NCI-H748 (cell line): ENCODE measurements around the gene HCN2.

Experiments used
- DNase-seq: peaks from one replicate; lab custom pipeline; 2025; ENCODE audit not compliant: unreplicated experiment; lab: John Stamatoyannopoulos, UW

Gene HCN2

DNA sequence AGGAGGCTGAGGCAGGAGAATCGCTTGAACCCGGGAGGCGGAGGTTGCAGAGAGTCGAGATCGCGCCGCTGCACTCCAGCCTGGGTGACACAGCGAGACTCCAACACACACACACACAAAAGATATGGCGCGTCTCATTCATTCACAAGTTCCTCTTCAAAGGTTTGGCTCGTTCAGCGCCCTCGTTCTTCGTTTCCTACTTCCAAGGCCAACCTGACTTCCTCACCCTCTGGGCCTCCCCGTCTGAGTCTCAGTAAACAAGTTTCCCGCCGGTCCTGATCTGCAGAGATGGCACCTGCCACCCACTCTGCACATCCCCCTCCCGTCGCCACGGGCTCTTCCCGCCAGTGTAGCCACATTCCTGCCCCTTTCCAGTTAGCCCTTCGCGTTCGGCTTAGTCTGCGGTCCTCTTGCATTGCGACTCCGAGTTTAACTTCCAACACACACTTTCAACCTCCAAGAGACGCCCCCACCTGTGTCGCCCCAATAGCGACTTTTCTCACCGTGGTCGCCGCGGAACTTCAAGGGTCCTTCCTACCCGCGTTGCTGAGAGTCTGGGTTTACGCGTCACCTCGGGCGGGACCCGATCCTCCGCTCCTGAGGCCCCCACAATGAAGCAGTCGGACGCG is 18.6 kb upstream of the HCN2 start:
- DNase-seq: peak; percentile 82

DNA sequence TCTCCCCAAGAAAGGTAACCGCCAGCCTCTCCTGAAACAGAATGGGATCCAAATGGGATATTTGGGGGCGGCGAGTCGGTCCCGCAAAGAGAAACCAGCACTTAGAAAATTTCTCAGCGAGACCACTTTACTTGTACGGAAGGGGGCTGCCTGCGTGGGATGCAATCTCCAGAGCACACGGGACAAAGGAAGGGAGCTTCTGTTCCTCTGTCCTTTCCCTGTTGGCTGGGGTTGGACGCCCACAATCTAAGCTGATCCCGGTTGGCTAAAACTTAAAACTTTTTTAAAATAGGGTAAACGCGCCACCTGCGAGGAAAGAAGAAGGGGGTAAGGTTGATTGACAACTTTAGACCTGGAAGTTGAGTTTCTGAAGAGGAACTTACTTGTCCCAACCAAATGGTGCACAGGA is 18.1 kb upstream of the HCN2 start:
- DNase-seq: peak; percentile 58

DNA sequence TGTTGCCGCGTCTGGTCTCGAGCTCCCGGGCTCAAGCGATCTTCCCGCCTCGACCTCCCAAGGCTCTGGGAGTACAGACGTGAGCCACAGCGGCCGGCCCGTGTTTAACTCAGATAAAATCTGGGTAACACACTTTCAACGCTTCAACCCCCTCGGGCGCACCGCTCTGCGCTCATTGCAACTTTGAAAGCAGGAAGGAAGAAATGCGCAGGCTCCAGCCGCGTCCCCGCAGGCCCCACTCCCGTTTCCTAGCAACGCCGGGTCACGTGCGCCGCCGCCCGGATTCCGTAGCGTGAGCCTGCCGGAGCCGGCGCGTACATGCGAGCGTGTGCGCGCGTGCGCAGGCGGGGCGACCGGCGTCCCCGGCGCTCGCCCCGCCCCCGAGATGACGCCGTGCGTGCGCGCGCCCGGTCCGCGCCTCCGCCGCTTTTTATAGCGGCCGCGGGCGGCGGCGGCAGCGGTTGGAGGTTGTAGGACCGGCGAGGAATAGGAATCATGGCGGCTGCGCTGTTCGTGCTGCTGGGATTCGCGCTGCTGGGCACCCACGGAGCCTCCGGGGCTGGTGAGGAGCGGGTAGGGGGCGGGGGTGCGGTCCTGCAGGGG is 17.4 kb upstream of the HCN2 start, which contains the start of gene BSG:
Gene BSG, plus strand, starts transcription at position 457 of the 603 bp plus-strand sequence. Its CDS starts 39 bp downstream, at position 496.
- peak; percentile 96 for DNase-seq

DNA sequence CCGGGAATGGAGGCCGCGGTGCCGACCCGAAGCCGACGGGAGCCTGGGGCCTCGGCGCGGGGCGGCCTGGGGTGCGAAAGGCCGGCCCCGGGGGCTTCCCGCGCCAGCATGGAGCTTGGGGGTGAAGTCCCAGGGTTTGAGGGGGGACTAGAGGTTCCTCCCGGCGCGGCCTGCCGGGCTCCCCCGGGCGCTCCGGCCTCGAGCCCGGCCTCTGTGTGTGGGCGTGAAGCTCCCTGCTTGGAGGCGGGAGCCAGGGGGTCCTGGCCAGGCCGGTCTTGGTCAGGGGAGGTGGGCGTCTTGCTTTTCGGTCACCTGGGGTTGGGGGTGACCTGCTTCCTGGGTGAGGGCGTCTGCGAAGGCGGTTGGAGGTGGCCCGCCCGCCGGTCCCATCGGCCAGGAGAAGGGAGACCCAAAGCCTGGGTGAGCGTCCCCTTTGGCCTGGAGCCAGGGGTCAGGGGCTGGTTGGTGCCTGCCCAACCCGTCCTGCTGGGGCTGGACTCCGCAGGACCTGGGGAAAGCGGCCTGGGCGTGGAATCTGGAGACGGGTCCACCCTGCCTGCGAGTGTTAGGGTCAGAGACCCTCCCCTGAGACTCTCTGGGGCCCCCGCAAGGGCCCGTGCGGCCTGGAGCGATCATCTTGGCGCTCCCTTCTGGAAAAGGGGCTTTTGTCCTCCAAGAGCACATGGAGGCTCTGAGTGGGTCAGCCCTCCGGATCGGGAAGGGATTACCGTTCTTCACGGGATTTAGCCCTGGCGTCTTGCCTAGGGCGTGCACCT is 16.8 kb upstream of the HCN2 start:
- peak; percentile 37 for DNase-seq

DNA sequence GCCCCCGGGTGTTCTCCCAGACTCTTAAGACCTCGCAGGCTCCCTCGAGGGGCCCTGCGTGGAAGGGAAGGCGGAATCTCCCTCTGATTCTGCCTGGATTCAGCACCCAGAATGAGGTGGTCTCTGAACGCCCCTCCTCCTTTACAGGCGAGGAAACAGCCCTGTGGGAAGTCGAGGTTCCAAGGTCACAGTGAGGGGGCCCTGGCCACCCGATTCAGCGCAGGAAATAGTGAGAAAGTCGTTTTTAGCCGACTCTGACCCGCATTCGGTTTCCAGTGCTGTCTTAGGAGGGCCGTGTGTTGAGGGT is 16.2 kb upstream of the HCN2 start:
- no peak for DNase-seq

DNA sequence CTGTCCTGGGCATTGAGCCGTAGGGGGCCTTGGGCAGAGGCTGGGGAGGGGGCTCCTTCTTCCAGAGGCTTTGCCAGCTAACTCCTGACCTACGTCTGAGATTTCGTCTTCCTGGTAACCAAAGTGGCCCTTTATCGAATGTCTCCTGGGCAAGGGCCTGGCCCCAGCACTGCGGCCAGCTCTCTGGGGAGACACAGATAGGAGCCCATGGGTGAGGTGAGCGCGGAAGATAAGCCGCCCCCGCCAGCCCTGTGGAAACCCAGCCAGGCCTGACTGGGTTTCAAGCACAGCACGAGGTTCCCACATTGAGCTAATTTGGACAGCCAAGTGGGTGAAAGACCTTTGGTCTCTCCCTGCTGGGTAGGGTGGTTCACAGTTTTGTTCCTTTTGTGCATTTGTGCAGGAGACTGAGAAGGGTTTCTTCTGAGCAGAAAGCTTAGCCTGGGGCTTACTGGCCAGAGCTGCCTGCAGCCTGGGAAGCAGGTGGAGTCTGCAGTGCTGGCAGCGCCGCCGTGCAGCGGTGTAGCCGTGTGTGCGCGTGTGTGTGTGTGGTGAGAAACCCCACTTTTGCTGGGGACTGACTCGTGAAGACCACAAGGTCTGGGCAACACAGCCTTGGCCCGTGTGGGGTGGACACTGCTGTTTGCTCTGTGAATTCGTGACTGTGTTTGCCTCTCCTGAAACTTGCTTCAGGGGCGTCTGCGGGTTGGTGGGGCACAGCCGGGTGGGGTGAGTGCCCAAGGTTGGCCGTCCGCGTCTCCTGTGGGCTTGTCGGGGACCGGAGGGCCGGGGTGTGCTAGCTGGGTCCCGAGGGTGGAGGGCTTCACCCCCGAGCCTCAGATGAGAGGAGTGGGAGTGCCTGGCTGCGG is 14.8 kb upstream of the HCN2 start:
- no peak for DNase-seq

DNA sequence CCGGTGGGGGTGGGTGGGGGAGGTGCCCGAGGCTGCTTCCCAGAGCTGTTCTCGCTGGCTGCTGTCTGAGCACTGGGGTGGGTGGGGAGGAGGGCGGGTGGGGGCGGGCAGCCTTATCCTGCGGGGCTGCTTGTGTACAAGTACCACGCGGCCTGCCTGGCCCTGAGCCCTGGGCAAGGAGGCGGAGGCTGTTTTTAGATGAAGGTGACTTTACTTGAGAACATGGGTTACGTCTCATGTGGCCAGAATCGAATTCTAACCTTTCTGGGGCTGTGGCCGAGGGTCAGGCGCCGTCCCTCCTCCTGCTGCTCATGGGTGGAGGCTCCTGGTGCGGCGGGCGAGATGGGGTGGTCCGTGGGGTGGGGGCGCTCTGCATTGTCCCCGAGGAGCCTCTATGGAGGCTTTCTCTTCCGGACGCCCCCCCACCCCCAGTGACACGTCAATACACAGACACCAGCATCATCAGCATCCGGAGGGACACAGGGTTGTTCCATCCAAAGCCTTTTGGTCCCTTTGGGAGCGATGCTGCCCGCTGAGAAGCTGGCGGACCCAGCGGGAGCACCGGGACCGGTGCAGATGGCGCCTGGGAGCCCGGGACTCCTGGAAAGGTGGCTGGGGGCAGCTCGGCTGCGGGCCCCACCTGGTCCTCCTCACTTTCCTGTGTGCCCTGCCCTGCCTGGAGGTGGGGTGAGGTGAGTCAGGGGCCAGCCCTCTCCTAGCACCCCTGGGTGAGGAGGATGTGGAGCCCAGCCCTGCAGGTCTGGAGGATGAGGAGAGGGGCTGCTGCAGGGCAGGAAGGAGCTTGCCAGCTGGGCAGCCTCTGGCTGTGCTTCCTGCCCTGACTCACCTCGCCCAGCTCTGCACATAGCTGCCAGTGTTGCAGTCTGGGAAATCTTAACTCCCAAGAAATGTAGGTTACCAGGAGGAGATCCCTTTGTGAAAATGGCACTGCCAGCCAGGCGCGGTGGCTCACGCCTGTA is 13.9 kb upstream of the HCN2 start:
- no peak for DNase-seq

DNA sequence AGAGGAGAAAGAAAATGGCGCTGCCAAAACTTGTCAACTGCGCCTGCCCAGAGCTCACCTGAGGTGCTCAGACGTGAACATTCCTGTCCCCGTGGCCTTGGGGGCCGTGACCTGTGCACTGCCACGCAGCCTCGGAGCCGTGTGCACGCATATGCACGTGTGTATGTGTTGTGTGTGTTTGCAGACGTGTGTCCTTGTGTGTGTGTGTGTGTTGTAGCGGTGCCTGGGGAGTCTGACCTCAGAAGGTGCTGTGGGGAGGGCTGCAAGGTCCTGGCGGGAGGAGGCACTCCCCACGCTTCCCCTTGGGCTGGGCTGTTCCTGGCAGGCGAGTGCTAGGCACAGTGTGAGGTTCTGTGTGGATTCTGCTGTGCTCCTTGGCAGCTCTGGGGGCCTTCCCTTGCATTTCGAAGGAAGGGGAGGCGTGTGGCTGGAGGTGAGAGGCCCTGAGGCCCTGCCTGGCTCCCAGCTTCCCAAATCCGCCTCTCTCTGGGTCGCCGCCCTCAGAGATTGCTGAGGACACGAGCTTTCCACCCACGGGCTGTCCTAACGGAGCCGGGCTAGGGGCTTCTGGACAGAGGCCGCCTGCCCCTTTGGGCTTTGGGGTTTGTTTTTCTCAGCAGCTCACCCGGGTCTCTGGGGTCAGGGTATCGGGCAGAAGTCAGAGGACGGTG is 12.8 kb upstream of the HCN2 start:
- DNase-seq: no peak

DNA sequence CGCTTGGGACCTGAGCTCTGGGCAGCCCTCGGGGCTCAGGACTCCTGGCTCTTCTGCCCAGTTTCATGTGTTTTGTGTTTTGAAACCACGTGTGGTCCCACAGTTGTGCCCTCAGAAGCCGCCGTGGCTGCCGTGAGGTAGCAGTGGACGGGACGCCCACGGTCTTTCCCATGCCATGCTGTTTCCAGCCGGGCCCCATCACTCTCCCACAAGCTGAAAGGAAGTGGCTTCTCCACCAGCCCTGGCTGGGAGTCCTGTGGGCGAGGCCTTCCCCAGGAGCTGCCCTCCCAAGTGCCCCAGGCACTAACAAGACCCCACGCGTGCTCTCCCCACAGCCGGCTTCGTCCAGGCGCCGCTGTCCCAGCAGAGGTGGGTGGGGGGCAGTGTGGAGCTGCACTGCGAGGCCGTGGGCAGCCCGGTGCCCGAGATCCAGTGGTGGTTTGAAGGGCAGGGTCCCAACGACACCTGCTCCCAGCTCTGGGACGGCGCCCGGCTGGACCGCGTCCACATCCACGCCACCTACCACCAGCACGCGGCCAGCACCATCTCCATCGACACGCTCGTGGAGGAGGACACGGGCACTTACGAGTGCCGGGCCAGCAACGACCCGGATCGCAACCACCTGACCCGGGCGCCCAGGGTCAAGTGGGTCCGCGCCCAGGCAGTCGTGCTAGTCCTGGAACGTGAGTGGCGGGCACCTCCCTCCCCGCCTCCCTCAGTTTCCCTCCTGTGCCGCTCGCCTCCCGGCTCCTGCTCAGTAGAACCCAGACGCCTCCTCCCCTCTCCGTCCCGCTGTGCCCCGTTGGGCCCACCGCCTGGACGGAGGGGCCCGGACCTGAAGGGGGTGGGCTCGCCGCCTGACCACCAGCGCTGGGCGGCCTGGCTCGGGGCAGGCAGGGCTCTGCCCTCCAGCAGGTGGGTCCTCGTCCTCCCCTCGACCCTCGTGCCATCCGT is 12.0 kb upstream of the HCN2 start:
- no peak for DNase-seq

DNA sequence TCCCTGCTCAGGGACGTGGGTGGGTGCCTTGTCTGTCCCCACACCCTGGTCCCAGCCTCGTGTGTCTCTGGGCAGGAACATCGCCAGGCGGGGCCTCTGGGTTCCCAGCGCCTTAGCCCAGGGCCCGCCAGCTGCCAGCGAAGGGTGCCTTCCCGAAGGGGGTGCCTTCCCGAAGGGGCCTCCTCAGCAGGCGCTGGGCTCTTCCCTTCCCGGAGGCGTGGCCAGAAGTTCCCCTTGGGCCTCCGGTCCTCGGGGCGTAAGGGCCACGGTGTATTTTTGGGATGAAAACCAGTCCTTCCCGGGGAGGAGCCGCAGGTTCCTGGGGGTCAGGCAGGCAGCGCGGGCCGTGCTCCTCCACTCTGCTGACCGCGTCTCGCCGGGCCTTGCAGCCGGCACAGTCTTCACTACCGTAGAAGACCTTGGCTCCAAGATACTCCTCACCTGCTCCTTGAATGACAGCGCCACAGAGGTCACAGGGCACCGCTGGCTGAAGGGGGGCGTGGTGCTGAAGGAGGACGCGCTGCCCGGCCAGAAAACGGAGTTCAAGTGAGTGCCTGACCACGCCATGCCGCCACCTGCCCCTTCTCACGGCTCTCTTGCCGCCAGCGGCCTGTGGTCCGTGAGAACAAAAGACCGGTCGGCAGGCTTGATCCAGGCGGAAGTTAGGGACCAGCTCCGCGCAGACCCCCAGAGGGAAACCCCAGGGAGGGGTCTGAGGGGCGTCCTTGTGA is 10.4 kb upstream of the HCN2 start:
- no peak for DNase-seq

DNA sequence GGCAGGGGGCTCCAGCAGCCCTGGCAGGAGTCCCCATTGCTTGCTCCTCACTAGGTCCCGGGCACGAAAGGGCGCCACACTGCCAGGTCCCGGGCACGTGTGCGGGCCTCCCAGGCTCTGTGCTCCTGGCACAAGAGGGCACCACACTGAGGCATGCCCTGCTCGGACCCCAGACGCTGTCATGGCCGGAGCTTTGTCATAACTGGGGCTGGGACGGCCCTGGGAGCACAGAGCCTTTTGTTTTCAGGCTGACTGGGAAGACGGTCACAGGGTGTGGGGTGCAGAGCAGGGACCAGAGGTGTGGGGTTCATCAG is 9.9 kb upstream of the HCN2 start:
- no peak for DNase-seq

DNA sequence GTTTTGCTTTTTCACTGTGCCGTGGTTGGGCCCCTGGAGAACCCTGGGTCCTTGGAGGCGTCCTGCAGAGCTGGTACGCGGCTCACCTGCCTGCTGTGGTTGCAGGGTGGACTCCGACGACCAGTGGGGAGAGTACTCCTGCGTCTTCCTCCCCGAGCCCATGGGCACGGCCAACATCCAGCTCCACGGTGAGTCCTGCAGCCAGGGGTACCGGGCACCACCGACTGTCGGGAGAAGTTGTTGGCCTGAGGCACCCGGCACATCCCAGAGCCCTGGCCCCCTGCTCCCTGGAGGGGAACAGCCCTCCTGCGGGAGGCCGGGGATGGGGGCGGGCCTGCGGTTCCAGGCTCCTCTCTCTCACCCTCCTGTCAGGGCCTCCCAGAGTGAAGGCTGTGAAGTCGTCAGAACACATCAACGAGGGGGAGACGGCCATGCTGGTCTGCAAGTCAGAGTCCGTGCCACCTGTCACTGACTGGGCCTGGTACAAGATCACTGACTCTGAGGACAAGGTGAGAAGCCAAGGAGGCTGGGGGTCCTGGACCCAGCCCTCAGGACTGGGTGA is 9.3 kb upstream of the HCN2 start:
- no peak for DNase-seq

DNA sequence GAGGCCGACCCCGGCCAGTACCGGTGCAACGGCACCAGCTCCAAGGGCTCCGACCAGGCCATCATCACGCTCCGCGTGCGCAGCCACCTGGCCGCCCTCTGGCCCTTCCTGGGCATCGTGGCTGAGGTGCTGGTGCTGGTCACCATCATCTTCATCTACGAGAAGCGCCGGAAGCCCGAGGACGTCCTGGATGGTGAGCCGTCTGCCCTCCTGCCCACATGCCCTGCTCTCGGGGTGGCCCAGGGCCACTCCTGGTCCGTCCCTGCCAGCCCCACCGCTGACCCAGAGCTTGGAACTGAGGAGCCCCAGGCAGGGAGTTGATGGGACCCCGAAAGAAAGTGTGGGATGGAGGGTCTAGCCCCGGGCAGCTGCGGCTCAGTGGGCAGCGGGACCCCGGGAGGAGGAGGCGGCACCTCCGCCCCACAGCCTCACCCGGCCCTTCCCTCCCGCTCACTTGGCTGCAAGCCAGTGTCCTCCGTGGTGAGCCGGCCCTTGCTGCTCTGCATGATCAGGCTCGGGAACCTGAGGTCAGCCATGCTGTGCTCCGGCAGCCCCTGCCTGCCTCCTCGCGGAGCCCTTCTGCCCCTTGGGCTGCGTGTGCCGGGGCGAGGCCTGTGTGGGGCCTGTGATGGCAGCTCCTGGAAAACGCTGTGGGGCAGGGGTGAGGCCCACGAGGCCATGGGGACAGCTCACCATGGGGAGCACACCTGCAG is 8.1 kb upstream of the HCN2 start:
- DNase-seq: no peak

DNA sequence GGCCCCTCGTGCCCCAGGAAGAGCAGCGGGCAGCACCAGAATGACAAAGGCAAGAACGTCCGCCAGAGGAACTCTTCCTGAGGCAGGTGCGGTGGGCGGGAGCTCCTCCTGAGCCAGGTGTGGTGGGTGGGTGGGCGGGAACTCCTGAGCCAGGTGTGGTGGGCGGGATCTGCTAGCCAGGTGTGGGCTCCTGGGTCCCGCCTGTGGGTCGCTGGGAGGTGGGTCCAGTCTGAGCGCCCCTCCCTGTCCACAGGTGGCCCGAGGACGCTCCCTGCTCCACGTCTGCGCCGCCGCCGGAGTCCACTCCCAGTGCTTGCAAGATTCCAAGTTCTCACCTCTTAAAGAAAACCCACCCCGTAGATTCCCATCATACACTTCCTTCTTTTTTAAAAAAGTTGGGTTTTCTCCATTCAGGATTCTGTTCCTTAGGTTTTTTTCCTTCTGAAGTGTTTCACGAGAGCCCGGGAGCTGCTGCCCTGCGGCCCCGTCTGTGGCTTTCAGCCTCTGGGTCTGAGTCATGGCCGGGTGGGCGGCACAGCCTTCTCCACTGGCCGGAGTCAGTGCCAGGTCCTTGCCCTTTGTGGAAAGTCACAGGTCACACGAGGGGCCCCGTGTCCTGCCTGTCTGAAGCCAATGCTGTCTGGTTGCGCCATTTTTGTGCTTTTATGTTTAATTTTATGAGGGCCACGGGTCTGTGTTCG is 7.0 kb upstream of the HCN2 start:
- DNase-seq: peak; percentile 26

DNA sequence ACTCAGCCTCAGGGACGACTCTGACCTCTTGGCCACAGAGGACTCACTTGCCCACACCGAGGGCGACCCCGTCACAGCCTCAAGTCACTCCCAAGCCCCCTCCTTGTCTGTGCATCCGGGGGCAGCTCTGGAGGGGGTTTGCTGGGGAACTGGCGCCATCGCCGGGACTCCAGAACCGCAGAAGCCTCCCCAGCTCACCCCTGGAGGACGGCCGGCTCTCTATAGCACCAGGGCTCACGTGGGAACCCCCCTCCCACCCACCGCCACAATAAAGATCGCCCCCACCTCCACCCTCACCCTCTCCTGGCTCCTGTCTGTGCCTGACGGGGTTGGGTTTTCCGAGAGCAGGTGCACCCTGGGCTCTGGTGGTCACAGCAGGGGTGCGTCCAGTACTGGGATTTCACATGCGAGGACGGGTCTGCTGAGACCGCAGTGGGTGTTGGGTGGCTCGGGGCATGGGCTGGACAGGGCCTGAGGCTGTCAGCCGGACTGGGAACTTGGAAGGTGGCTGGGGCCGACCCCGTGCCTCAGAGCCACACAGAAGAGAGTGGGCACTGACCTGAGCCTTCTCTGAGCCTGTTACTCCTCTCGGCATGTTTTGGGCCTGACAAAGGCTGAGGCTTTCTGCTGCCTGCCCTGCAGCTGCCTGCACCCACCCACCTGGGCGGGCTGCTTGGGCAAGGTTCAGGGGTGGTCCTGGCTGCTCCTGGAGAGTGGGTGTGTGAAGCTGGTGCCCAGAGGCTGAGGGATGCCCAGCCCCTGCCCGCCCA is 6.3 kb upstream of the HCN2 start:
- no peak for DNase-seq

DNA sequence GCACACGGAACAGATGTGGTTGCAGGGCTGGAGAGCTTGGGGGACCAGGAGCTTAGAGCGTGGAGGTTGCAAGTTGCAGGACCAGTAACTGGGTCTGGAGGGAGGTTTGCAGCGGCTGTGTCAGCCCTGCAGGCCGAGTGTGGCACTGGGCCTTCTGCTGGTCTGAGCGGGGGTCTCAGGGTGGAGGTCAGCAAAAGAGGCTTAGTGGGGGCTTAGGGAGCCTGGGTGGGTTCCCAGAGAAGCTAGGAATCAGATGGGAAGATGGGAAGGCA is 5.8 kb upstream of the HCN2 start:
- no peak for DNase-seq
